ENCODE results near the gene ZNF518A. TPM values are rescaled to one million over a fixed set of nuclear protein-coding genes. Genes with fewer than 3 reads are reported as not detected.
A peak's percentile ranks its signal among the peaks of the same experiment; 100 is the strongest.

Gene ZNF518A
- total and polyA plus RNA-seq, 2 of the 13 experiments (the other 11 are each of a cell fraction or from before 2014, with no cell fraction given) = 21.7 to 37.1 TPM

DNA sequence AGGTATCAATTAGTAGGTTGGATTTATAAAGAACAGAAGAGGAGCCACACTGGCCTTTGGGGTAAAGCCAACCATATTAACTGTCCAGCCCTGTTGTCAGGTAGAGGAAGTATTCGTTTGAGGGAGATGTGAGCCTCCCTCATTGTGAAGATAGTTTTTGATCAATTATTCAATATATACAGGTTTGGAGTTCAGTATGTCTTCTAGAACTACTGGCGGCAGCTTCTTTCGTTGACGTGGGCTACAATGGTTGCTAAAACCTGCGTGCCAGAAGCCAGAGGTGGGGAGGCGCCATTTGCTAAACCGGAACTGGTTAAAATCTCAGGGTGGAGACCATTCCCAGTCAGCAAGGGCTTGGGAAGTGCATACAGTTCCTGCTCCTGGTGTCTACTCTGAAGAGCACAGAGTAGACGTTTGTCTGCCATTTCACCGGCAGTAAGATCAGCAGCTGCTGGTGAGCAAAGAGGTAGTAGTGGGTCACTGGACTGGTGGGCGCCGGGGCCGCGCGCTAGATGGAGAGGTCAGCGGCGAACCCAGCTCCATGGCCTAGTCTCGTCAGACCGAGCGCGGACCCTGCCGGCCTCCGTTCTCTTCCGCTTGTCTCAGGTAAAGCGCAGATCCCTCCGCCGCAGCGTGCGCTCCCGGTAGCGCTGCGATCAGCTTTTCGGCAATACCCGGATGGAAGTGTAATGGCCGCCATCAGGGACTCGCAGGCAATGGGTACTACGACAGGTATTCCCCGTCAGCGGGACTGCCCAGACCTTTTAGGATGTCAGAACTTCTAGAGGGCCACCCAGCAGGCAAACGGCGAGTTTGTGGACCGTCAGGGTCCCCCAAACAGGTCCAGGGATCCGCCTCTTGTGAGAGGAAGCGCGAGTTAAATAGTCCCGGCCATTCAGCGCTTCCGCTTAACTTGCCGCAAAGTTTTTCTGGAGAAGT lies at the start of gene ZNF518A (continued):
- TF ChIP-seq, protein P1, sequence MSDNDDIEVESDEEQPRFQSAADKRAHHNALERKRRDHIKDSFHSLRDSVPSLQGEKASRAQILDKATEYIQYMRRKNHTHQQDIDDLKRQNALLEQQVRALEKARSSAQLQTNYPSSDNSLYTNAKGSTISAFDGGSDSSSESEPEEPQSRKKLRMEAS (IDR thresholded peaks at IDR 0.05) = peak; percentile 90
- TF ChIP-seq, protein P2, sequence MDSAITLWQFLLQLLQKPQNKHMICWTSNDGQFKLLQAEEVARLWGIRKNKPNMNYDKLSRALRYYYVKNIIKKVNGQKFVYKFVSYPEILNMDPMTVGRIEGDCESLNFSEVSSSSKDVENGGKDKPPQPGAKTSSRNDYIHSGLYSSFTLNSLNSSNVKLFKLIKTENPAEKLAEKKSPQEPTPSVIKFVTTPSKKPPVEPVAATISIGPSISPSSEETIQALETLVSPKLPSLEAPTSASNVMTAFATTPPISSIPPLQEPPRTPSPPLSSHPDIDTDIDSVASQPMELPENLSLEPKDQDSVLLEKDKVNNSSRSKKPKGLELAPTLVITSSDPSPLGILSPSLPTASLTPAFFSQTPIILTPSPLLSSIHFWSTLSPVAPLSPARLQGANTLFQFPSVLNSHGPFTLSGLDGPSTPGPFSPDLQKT (CRISPR knock-in tag; IDR thresholded peaks at IDR 0.05; ENCODE audit: borderline replicate concordance) = 0 out of 2 replicates have a peak, but pooled peaks have one; percentile 8
- TF ChIP-seq ZSCAN31 (CRISPR knock-in tag; IDR thresholded peaks at IDR 0.05; ENCODE audit: low read depth) = 0 out of 2 replicates have a peak, but pooled peaks have one; percentile 19
- 0 out of 2 replicates have a peak, but pooled peaks have one; percentile 6 for TF ChIP-seq STAT5B (CRISPR knock-in tag; IDR thresholded peaks at IDR 0.05)
- TF ChIP-seq, protein P3, sequence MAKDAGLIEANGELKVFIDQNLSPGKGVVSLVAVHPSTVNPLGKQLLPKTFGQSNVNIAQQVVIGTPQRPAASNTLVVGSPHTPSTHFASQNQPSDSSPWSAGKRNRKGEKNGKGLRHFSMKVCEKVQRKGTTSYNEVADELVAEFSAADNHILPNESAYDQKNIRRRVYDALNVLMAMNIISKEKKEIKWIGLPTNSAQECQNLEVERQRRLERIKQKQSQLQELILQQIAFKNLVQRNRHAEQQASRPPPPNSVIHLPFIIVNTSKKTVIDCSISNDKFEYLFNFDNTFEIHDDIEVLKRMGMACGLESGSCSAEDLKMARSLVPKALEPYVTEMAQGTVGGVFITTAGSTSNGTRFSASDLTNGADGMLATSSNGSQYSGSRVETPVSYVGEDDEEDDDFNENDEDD (CRISPR knock-in tag; IDR thresholded peaks at IDR 0.05; ENCODE audit: borderline replicate concordance) = peak; percentile 65; the same call in 1 of the 2 replicates
- TF ChIP-seq, protein P4, sequence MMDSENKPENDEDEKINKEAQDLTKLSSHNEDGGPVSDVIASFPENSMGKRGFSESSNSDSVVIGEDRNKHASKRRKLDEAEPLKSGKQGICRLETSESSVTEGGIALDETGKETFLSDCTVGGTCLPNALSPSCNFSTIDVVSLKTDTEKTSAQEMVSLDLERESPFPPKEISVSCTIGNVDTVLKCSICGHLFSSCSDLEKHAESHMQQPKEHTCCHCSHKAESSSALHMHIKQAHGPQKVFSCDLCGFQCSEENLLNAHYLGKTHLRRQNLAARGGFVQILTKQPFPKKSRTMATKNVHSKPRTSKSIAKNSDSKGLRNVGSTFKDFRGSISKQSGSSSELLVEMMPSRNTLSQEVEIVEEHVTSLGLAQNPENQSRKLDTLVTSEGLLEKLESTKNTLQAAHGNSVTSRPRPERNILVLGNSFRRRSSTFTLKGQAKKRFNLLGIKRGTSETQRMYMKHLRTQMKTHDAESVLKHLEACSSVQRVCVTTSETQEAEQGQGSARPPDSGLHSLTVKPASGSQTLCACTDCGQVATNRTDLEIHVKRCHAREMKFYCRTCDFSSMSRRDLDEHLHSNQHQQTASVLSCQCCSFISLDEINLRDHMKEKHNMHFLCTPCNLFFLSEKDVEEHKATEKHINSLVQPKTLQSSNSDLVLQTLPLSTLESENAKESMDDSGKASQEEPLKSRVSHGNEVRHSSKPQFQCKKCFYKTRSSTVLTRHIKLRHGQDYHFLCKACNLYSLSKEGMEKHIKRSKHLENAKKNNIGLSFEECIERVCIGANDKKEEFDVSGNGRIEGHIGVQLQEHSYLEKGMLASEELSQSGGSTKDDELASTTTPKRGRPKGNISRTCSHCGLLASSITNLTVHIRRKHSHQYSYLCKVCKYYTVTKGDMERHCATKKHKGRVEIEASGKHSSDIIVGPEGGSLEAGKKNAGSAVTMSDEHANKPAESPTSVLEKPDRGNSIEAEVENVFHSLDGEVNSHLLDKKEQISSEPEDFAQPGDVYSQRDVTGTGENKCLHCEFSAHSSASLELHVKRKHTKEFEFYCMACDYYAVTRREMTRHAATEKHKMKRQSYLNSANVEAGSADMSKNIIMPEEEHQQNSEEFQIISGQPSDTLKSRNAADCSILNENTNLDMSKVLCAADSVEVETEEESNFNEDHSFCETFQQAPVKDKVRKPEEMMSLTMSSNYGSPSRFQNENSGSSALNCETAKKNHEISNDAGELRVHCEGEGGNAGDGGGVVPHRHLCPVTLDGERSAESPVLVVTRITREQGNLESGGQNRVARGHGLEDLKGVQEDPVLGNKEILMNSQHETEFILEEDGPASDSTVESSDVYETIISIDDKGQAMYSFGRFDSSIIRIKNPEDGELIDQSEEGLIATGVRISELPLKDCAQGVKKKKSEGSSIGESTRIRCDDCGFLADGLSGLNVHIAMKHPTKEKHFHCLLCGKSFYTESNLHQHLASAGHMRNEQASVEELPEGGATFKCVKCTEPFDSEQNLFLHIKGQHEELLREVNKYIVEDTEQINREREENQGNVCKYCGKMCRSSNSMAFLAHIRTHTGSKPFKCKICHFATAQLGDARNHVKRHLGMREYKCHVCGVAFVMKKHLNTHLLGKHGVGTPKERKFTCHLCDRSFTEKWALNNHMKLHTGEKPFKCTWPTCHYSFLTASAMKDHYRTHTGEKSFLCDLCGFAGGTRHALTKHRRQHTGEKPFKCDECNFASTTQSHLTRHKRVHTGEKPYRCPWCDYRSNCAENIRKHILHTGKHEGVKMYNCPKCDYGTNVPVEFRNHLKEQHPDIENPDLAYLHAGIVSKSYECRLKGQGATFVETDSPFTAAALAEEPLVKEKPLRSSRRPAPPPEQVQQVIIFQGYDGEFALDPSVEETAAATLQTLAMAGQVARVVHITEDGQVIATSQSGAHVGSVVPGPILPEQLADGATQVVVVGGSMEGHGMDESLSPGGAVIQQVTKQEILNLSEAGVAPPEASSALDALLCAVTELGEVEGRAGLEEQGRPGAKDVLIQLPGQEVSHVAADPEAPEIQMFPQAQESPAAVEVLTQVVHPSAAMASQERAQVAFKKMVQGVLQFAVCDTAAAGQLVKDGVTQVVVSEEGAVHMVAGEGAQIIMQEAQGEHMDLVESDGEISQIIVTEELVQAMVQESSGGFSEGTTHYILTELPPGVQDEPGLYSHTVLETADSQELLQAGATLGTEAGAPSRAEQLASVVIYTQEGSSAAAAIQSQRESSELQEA (CRISPR knock-in tag; IDR thresholded peaks at IDR 0.05; ENCODE audit: not compliant biosample characterization) = peak; percentile 54
- 0 out of 2 replicates have a peak, but pooled peaks have one; percentile 43 for TF ChIP-seq ZMYM2 (CRISPR knock-in tag; IDR thresholded peaks at IDR 0.05)
- peak; percentile 92; the same call in 1 of the 2 replicates for TF ChIP-seq ZNF446 (CRISPR knock-in tag; IDR thresholded peaks at IDR 0.05)
- no peak for TF ChIP-seq HHEX (CRISPR knock-in tag; IDR thresholded peaks at IDR 0.05)
- TF ChIP-seq CBX5 (CRISPR knock-in tag; IDR thresholded peaks at IDR 0.05; ENCODE audit: borderline replicate concordance) = peak; percentile 70; the same call in 1 of the 2 replicates
- TF ChIP-seq KDM5A (IDR thresholded peaks at IDR 0.05; ENCODE audit: borderline replicate concordance, low read length) = peak; percentile 78
- TF ChIP-seq EEA1 (CRISPR knock-in tag; IDR thresholded peaks at IDR 0.05; ENCODE audit: borderline replicate concordance) = 0 out of 2 replicates have a peak, but pooled peaks have one; percentile 57
- TF ChIP-seq RAD21 (CRISPR knock-in tag; IDR thresholded peaks at IDR 0.05) = peak; percentile 72
- no peak for TF ChIP-seq AKAP8 (CRISPR knock-in tag; IDR thresholded peaks at IDR 0.05)
- no peak for TF ChIP-seq NR2F6 (IDR thresholded peaks at IDR 0.05)
- peak; percentile 76 for TF ChIP-seq NR2F6 (CRISPR knock-in tag; IDR thresholded peaks at IDR 0.05)
- TF ChIP-seq ZNF567 (CRISPR knock-in tag; IDR thresholded peaks at IDR 0.05; ENCODE audit: borderline replicate concordance) = 0 out of 2 replicates have a peak, but pooled peaks have one; percentile 59
- TF ChIP-seq MXD4 (CRISPR knock-in tag; IDR thresholded peaks at IDR 0.05) = peak; percentile 62
